ENCODE measurements around the gene STAMBP. TPM values are rescaled to one million over a fixed set of nuclear protein-coding genes. Genes with fewer than 3 reads are reported as not detected.
A peak's percentile ranks its signal among the peaks of the same experiment; 100 is the strongest.
"Not testable (repeated sequence)": the region's sequence is repeated elsewhere in the genome, so short reads cannot be mapped to it uniquely, and the experiment has no call there.

STAMBP gene
- polyA plus RNA-seq (2011; rRNA removed): 47.9 and 48.4 TPM in 2 replicates
- 18.7 and 30.9 TPM in 2 replicates for polyA minus RNA-seq (2011; rRNA and poly(A)+ RNA removed)

DNA sequence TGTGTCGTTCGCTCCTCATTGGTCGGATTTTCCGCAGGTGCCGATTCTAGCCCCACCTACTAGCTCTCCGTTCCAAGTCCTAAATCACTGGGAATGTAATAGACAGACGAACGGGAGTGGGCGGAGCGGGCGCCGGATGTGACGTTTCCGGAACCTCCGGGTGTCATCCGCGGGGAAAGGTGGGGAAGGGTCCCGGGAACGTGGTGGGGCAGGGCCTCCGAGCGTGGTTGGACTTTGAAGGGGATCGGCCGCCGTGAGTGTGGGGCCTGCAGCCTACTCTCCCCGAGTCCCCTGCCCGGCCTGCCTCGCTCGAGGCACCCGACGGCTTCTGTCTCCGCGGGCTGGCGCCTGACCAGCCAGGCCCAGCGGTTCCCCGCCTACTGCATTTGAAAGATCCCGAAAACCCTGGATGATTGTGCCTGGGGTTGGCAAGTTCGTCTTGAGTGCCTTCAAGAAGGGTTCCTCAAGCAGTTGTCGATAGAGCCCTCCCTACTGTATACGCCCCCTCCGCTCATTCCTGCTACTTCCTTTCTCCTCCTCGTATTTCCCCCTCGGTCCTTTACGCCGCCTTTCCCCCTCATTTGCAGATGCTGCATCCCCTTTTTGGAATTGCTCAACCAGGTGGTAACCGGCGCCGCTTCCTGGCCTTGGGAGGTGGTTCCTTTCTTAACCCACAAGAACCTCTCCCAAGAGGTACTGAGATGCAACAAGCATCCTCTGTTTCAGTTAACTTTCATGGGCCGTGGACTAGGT, at the start of gene STAMBP:
STAMBP (plus strand) TSS at position 144 of the 753 bp plus-strand sequence. CDS start 1,896 bp downstream, outside the sequence.
- DNase-seq (ENCODE audit: low read depth): peak; percentile 73
- 0 out of 2 replicates have a peak, but pooled peaks cover 1% of the 10 kb centered on the region for H3K36me3 ChIP-seq (ENCODE audit: control insufficient read depth, insufficient read depth, low read length)
- CTCF ChIA-PET: interaction anchor here (0.6 to 9.0 kb wide), 9 partner anchors 13 to 563 kb away, joined by 3 to 75 read pairs (median 3); partner anchors contain the start of gene BOLA3
- H3K4me3 ChIP-seq (ENCODE audit: low read depth, low read length): peak within 1 kb of the TSS; percentile 81
- TF ChIP-seq, protein P1, sequence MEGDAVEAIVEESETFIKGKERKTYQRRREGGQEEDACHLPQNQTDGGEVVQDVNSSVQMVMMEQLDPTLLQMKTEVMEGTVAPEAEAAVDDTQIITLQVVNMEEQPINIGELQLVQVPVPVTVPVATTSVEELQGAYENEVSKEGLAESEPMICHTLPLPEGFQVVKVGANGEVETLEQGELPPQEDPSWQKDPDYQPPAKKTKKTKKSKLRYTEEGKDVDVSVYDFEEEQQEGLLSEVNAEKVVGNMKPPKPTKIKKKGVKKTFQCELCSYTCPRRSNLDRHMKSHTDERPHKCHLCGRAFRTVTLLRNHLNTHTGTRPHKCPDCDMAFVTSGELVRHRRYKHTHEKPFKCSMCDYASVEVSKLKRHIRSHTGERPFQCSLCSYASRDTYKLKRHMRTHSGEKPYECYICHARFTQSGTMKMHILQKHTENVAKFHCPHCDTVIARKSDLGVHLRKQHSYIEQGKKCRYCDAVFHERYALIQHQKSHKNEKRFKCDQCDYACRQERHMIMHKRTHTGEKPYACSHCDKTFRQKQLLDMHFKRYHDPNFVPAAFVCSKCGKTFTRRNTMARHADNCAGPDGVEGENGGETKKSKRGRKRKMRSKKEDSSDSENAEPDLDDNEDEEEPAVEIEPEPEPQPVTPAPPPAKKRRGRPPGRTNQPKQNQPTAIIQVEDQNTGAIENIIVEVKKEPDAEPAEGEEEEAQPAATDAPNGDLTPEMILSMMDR (IDR thresholded peaks at IDR 0.05; ENCODE audit: insufficient read depth, low read depth, low read length): no peak
- H3K27me3 ChIP-seq (ENCODE audit: control insufficient read depth, insufficient read depth, low read length): no peaks in the 10 kb centered on the region; the same call in 1 of the 2 replicates
- POLR2A ChIA-PET: interaction anchor here (0.7 kb wide), 1 partner anchor 291 kb away, joined by 5 read pairs; no protein-coding TSS in a partner anchor

DNA sequence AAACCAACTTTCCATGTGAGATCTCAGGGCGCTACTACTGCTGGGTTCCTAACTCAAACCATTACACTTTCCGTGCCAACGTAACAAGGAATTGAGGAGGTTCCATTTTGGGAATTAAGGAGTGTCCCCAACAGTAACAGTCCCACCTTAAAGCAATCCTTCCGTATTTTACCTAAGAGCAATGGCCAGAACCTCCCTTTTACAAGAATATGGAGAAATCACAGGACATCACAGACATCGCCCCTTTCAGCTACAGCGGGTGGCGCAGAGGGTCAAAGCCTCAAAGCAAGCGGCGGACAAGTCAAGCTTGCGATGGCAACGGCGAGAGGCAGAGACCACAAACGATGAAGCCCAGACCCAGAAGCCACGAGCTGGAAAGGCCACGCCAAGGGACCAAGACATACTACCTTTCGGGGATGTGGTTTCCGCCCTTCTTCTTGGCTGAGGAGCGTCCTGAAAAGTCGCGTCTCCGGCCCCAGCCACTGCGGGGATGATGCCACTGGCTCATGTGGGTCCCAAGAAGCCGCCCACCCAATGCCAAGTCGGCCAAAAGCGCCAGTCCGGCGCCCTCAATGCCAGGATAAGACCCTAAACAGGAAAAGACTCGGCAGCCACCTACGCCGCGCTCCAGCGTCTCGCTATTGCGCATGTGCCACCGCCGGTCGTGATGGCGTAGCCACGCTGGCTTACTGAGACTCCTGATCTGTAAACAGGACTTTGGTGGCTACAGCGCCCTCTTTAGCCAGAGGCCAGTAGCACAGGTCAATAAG, 49.1 kb upstream of the STAMBP start, which contains the start of gene DUSP11:
DUSP11 (minus strand) TSS at position 637 of the 770 bp plus-strand sequence; CDS start at position 508, 129 bp downstream.
- CTCF ChIA-PET: interaction anchor here (0.6 to 0.9 kb wide), 2 partner anchors 30 to 470 kb away, joined by 3 to 4 read pairs; no protein-coding TSS in a partner anchor
- TF ChIP-seq, protein P1 (IDR thresholded peaks at IDR 0.05; ENCODE audit: insufficient read depth, low read depth, low read length): peak; percentile 96
- POLR2A ChIA-PET: no interaction called here
- Histone ChIP-seq H3K4me3 (ENCODE audit: low read depth, low read length) (peak within 1 kb of the TSS; percentile 100), H3K36me3 (ENCODE audit: control insufficient read depth, insufficient read depth, low read length) (peaks cover 2% of the 10 kb centered on the region; the same call in 1 of the 2 replicates), H3K27me3 (ENCODE audit: control insufficient read depth, insufficient read depth, low read length) (no peaks in the 10 kb centered on the region)
- DNase-seq (ENCODE audit: low read depth): peak; percentile 70

DNA sequence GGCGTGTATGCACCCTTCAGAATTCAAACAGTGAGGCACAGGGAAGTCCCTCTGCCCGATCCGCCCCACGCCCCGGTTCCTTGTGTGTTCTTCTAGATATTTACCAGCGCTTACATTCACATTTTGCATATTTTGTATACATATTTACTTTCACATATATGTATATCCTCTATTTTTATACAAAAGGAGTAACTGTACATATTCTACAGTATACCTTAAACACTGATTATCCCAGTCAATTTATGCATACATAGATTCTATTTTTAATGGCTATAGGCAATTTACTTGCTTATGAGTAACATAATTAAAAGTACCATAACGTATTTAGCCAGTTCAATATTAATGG, 48.6 kb upstream of the STAMBP start:
- ChIA-PET CTCF (no interaction called here), POLR2A (no interaction called here)
- peak overlapping the region; percentile 100 for H3K4me3 ChIP-seq (ENCODE audit: low read depth, low read length)
- TF ChIP-seq, protein P1 (IDR thresholded peaks at IDR 0.05; ENCODE audit: insufficient read depth, low read depth, low read length): no peak
- 0 out of 2 replicates have a peak, but pooled peaks cover 2% of the 10 kb centered on the region for H3K36me3 ChIP-seq (ENCODE audit: control insufficient read depth, insufficient read depth, low read length)
- DNase-seq (ENCODE audit: low read depth): no peak
- H3K27me3 ChIP-seq (ENCODE audit: control insufficient read depth, insufficient read depth, low read length): no peaks in the 10 kb centered on the region

DNA sequence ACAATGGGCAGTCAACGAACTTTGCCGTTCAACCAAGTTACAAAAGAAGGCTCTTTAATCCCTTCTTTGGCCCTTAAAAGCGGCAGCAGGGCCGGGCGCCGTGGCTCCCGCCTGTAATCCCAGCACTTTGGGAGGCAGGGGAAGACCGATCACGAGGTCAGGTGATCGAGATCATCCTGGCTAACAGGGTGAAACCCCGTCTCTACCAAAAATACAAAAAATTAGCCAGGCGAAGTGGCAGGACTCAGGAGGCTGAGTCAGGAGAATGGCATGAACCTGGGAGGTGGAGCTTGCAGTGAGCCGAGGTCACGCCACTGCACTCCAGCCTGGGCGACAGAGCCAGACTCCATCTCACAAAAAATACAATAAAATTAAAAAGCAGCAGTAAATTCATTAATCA, 45.4 kb upstream of the STAMBP start:
- H3K4me3 ChIP-seq (ENCODE audit: low read depth, low read length); CTCF ChIA-PET; POLR2A ChIA-PET; H3K36me3 ChIP-seq (ENCODE audit: control insufficient read depth, insufficient read depth, low read length); DNase-seq (ENCODE audit: low read depth); H3K27me3 ChIP-seq (ENCODE audit: control insufficient read depth, insufficient read depth, low read length): not testable (repeated sequence)

DNA sequence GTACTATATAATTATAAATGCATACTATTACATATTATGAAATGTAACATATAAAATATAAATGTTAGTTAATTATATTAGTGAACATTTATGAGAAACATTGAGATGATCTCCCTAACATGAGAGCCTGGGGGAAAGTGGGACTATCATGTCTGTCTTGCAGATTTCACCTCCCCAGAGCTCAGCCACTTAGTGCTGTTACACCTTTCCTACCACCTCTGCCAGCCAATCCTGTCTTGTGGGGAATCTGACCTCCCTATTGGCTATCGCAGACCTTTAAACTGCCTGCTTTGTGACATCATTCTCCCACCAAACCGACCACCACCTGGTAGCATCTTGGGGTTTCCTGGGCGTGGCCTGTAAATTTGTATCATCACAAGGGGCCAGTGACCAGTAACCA, 44.9 kb upstream of the STAMBP start, which contains the start of gene C2orf78:
C2orf78 (plus strand) TSS at position 301 of the 400 bp plus-strand sequence. CDS start 127 bp downstream, outside the sequence.
- H3K27me3 ChIP-seq (ENCODE audit: control insufficient read depth, insufficient read depth, low read length); CTCF ChIA-PET; DNase-seq (ENCODE audit: low read depth); POLR2A ChIA-PET; H3K36me3 ChIP-seq (ENCODE audit: control insufficient read depth, insufficient read depth, low read length); H3K4me3 ChIP-seq (ENCODE audit: low read depth, low read length): not testable (repeated sequence)
